SK-N-SH treated with all-trans-retinoic acid at 6 μM for 48 hours (cell line): ENCODE measurements around the gene PTTG1IP.
A peak's percentile ranks its signal among the peaks of the same experiment; 100 is the strongest.

Experiments used
- ATAC-seq: fragments of 200-7000 bp; cut with Tn5 transposase; 3 replicates; pipeline ENCODE4 v1.9.1; 2020; ENCODE audit warnings: mild to moderate bottlenecking, moderate library complexity
- ARNTL ChIP-seq: fragments of 450-650 bp; formaldehyde crosslinking; IDR thresholded peaks from 2 replicates; pipeline ENCODE4 v1.5.0; 2020; ENCODE audit warnings: low read depth, mild to moderate bottlenecking, moderate library complexity, borderline replicate concordance
- BACH2 ChIP-seq: fragments of 250-450 bp; sonication (Bioruptor Pico); IDR thresholded peaks from 2 replicates; pipeline ENCODE4 v1.9.0; 2021; ENCODE audit warnings: mild to moderate bottlenecking, borderline replicate concordance
- CSDC2 ChIP-seq: fragments of 250-450 bp; sonication (Bioruptor Pico); IDR thresholded peaks from 2 replicates; pipeline ENCODE4 v1.5.0; 2020; ENCODE audit warnings: mild to moderate bottlenecking, moderate library complexity
- CSRNP3 ChIP-seq: fragments of 250-450 bp; sonication (Bioruptor Pico); IDR thresholded peaks from 2 replicates; pipeline ENCODE4 v1.5.1; 2021; ENCODE audit warnings: mild to moderate bottlenecking, moderate library complexity
- ESRRG ChIP-seq: fragments of 250-450 bp; sonication (Bioruptor Pico); IDR thresholded peaks from 2 replicates; pipeline ENCODE4 v1.6.1; 2021; ENCODE audit warnings: mild to moderate bottlenecking
- GLIS3 ChIP-seq: fragments of 250-450 bp; sonication (Bioruptor Pico); IDR thresholded peaks from 2 replicates; pipeline ENCODE4 v1.5.0; 2020; ENCODE audit warnings: mild to moderate bottlenecking, moderate library complexity
- ISL1 ChIP-seq: fragments of 250-450 bp; sonication (Bioruptor Pico); IDR thresholded peaks from 2 replicates; pipeline ENCODE4 v2.1.2; 2022; ENCODE audit warnings: mild to moderate bottlenecking, moderate library complexity
- OSR1 ChIP-seq: fragments of 250-450 bp; sonication (Bioruptor Pico); IDR thresholded peaks from 2 replicates; pipeline ENCODE4 v1.8.0; 2022; ENCODE audit warnings: moderate library complexity, mild to moderate bottlenecking, inconsistent platforms
- POU6F1 ChIP-seq: fragments of 250-450 bp; sonication (Bioruptor Pico); IDR thresholded peaks from 2 replicates; pipeline ENCODE4 v1.8.0; 2021; ENCODE audit warnings: low read depth, mild to moderate bottlenecking, moderate library complexity, borderline replicate concordance
- PPARA ChIP-seq: fragments of 250-450 bp; sonication (Bioruptor Pico); IDR thresholded peaks from 2 replicates; pipeline ENCODE4 v1.5.0; 2020; ENCODE audit warnings: mild to moderate bottlenecking, borderline replicate concordance
- RARB ChIP-seq: fragments of 250-450 bp; sonication (Bioruptor Pico); IDR thresholded peaks from 2 replicates; pipeline ENCODE4 v1.8.0; 2021; ENCODE audit warnings: mild to moderate bottlenecking, moderate library complexity
- SNAI2 ChIP-seq: fragments of 250-450 bp; sonication (Bioruptor Pico); IDR thresholded peaks from 2 replicates; pipeline ENCODE4 v1.5.0; 2020; ENCODE audit warnings: mild to moderate bottlenecking, moderate library complexity
- TCF4 ChIP-seq: fragments of 250-450 bp; sonication (Bioruptor Pico); IDR thresholded peaks from 2 replicates; pipeline ENCODE4 v1.8.0; 2021; ENCODE audit warnings: mild to moderate bottlenecking, moderate library complexity, borderline replicate concordance
- TOX ChIP-seq: fragments of 250-450 bp; sonication (Bioruptor Pico); IDR thresholded peaks from 2 replicates; pipeline ENCODE4 v1.8.0; 2021; ENCODE audit warnings: mild to moderate bottlenecking, moderate library complexity, borderline replicate concordance
- TSHZ2 ChIP-seq: fragments of 250-450 bp; sonication (Bioruptor Pico); IDR thresholded peaks from 2 replicates; pipeline ENCODE4 v1.5.0; 2020; ENCODE audit warnings: mild to moderate bottlenecking, moderate library complexity
- ZC3H10 ChIP-seq: fragments of 250-450 bp; sonication (Bioruptor Pico); IDR thresholded peaks from 2 replicates; pipeline ENCODE4 v1.5.1; 2021; ENCODE audit warnings: mild to moderate bottlenecking, moderate library complexity
- ZFP3 ChIP-seq: fragments of 250-450 bp; sonication (Bioruptor Pico); IDR thresholded peaks from 2 replicates; pipeline ENCODE4 v1.5.0; 2020; ENCODE audit warnings: mild to moderate bottlenecking, moderate library complexity
- ZFP30 ChIP-seq: fragments of 450-650 bp; formaldehyde crosslinking; IDR thresholded peaks from 2 replicates; pipeline ENCODE4 v1.5.0; 2022; ENCODE audit warnings: mild to moderate bottlenecking, moderate library complexity
- ZNF565 ChIP-seq: fragments of 450-650 bp; formaldehyde crosslinking; conservative IDR thresholded peaks from 2 replicates; pipeline ENCODE4 v1.5.0; 2020; ENCODE audit warnings: low read depth, mild to moderate bottlenecking, moderate library complexity
- ZNF70 ChIP-seq: fragments of 450-650 bp; formaldehyde crosslinking; IDR thresholded peaks from 2 replicates; pipeline ENCODE4 v1.5.0; 2020; ENCODE audit warnings: mild to moderate bottlenecking, moderate library complexity
- ZNF8 ChIP-seq: fragments of 450-650 bp; formaldehyde crosslinking; IDR thresholded peaks from 2 replicates; pipeline ENCODE4 v1.5.0; 2020; ENCODE audit warnings: mild to moderate bottlenecking, moderate library complexity
- TF ChIP-seq, protein P1 (sequence below): fragments of 250-450 bp; sonication (Bioruptor Pico); IDR thresholded peaks from 2 replicates; pipeline ENCODE4 v1.8.0; 2020; ENCODE audit warnings: mild to moderate bottlenecking, moderate library complexity, borderline replicate concordance

The PTTG1IP gene

GRCh38 chr21:44871576-44872269, 1.8 kb downstream of the PTTG1IP start:
- ATAC-seq = peak; percentile 3; the same call in 1 of the 3 replicates
- TF ChIP-seq TOX = no peak
- TF ChIP-seq OSR1 (CRISPR knock-in tag) = no peak
- no peak for TF ChIP-seq ZFP30 (CRISPR knock-in tag)
- TF ChIP-seq RARB (CRISPR knock-in tag) = no peak
- no peak for TF ChIP-seq TSHZ2 (CRISPR knock-in tag)
- TF ChIP-seq ISL1 = no peak
- no peak for TF ChIP-seq BACH2 (CRISPR knock-in tag)
- TF ChIP-seq ZNF8 (CRISPR knock-in tag) = no peak
- no peak for TF ChIP-seq SNAI2 (CRISPR knock-in tag)
- no peak for TF ChIP-seq ZNF70
- no peak for TF ChIP-seq ZC3H10
- no peak for TF ChIP-seq GLIS3 (CRISPR knock-in tag)
- TF ChIP-seq CSRNP3 = no peak
- no peak for TF ChIP-seq ARNTL (CRISPR knock-in tag)
- no peak for TF ChIP-seq ESRRG (CRISPR knock-in tag)
- TF ChIP-seq POU6F1 (CRISPR knock-in tag) = no peak
- no peak for TF ChIP-seq PPARA (CRISPR knock-in tag)
- TF ChIP-seq CSDC2 (CRISPR knock-in tag) = no peak

- no peak for ATAC-seq
- TF ChIP-seq GLIS3 (CRISPR knock-in tag) = no peak
- TF ChIP-seq TCF4 (CRISPR knock-in tag) = no peak
- no peak for TF ChIP-seq SNAI2 (CRISPR knock-in tag)
- no peak for TF ChIP-seq TSHZ2 (CRISPR knock-in tag)
- no peak for TF ChIP-seq ARNTL (CRISPR knock-in tag)
- no peak for TF ChIP-seq CSDC2 (CRISPR knock-in tag)
- TF ChIP-seq OSR1 (CRISPR knock-in tag) = no peak
- no peak for TF ChIP-seq PPARA (CRISPR knock-in tag)
- TF ChIP-seq RARB (CRISPR knock-in tag) = no peak
- TF ChIP-seq BACH2 (CRISPR knock-in tag) = no peak
- no peak for TF ChIP-seq ZNF70
- TF ChIP-seq, protein P1, sequence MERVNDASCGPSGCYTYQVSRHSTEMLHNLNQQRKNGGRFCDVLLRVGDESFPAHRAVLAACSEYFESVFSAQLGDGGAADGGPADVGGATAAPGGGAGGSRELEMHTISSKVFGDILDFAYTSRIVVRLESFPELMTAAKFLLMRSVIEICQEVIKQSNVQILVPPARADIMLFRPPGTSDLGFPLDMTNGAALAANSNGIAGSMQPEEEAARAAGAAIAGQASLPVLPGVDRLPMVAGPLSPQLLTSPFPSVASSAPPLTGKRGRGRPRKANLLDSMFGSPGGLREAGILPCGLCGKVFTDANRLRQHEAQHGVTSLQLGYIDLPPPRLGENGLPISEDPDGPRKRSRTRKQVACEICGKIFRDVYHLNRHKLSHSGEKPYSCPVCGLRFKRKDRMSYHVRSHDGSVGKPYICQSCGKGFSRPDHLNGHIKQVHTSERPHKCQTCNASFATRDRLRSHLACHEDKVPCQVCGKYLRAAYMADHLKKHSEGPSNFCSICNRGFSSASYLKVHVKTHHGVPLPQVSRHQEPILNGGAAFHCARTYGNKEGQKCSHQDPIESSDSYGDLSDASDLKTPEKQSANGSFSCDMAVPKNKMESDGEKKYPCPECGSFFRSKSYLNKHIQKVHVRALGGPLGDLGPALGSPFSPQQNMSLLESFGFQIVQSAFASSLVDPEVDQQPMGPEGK (CRISPR knock-in tag) = no peak
- TF ChIP-seq ZFP3 (CRISPR knock-in tag) = no peak
- no peak for TF ChIP-seq CSRNP3
- no peak for TF ChIP-seq ZNF565
- TF ChIP-seq TOX = no peak
- no peak for TF ChIP-seq POU6F1 (CRISPR knock-in tag)
- no peak for TF ChIP-seq ZNF8 (CRISPR knock-in tag)
These were observed 2.6 kb downstream of the PTTG1IP start for GRCh38 chr21:44870748-44871495.
